HL-60 (cell line): ENCODE results near the gene ERCC2.

Source experiments
- DNase-seq, 2 experiments: peaks; one replicate each; pipeline ENCODE4 v3.0.0-alpha.2; 2010 to 2020; ENCODE audit warnings: low read depth in 1 of 2, low spot score in 1 of 2
- H3K27ac ChIP-seq: fragments of 250-450 bp; sonication (Bioruptor Pico); replicated peaks from 2 replicates; pipeline ENCODE4 v1.5.1; 2020; ENCODE audit warnings: mild to moderate bottlenecking, moderate library complexity
- H3K27me3 ChIP-seq: fragments of 250-450 bp; sonication (Bioruptor Pico); 2 replicates; pipeline ENCODE4 v1.5.1; 2021; ENCODE audit warnings: mild to moderate bottlenecking, moderate library complexity; ENCODE audit not compliant: insufficient read depth, poor library complexity, severe bottlenecking
- H3K4me3 ChIP-seq: replicated peaks from 2 replicates; pipeline ENCODE4 v1.5.1; 2011; ENCODE audit warnings: mild to moderate bottlenecking, control low read depth, low read length; ENCODE audit not compliant: insufficient read depth
- CTCF ChIP-seq: IDR thresholded peaks from one replicate; pipeline ENCODE4 v1.5.1; 2011; ENCODE audit warnings: low read length, control low read depth, inconsistent platforms; ENCODE audit not compliant: insufficient read depth
- GABPA ChIP-seq: IDR thresholded peaks from 2 replicates; pipeline ENCODE4 v1.6.1; 2012; ENCODE audit warnings: low read depth
- POLR2AphosphoS5 ChIP-seq: IDR thresholded peaks from 2 replicates; pipeline ENCODE4 v1.6.1; 2012; ENCODE audit warnings: low read depth
- REST ChIP-seq: IDR thresholded peaks from 2 replicates; pipeline ENCODE4 v1.6.1; 2012; ENCODE audit warnings: low read depth; ENCODE audit not compliant: insufficient replicate concordance
- SPI1 ChIP-seq: IDR thresholded peaks from 2 replicates; pipeline ENCODE4 v1.6.1; 2012; ENCODE audit warnings: low read depth, mild to moderate bottlenecking, borderline replicate concordance

ERCC2 gene

GRCh38 chr19:45404557-45405434 lies 34.4 kb upstream of the ERCC2 start, which contains the start of gene PPP1R13L:
TSS of gene PPP1R13L (minus strand) at chr19:45405069. CDS start at chr19:45398318, 6,751 bp downstream.
- TF ChIP-seq SPI1 (no peak), REST (no peak), CTCF (no peak), GABPA (no peak), POLR2AphosphoS5 (no peak)
- Histone ChIP-seq H3K4me3 (peak within 1 kb of the TSS; percentile 99), H3K27me3 (no peaks in the 10 kb centered on the region), H3K27ac (peak within 1 kb of the TSS; percentile 99)
- DNase-seq: no peak

GRCh38 chr19:45403781-45404556 lies 33.6 kb upstream of the ERCC2 start:
- no peaks in the 10 kb centered on the region for H3K27me3 ChIP-seq
- no peak overlapping the region for H3K4me3 ChIP-seq
- DNase-seq: peak in 1 of 2 experiments; percentile 51
- no peak for TF ChIP-seq REST
- TF ChIP-seq GABPA: no peak
- no peak for TF ChIP-seq SPI1
- no peak for TF ChIP-seq POLR2AphosphoS5
- no peak for TF ChIP-seq CTCF
- no peak overlapping the region for H3K27ac ChIP-seq

GRCh38 chr19:45403272-45403671 lies 32.9 kb upstream of the ERCC2 start:
- no peaks in the 10 kb centered on the region for H3K27me3 ChIP-seq
- no peak overlapping the region for H3K27ac ChIP-seq
- no peak for TF ChIP-seq GABPA
- no peak overlapping the region for H3K4me3 ChIP-seq
- no peak for DNase-seq
